NB4 (cell line): Measurements from ENCODE around the gene LRRFIP2.

Experiments used
- CTCF ChIP-seq: IDR thresholded peaks from one replicate; pipeline ENCODE4 v1.5.1; 2012; ENCODE audit warnings: low read depth, low read length
- POLR2A ChIP-seq: IDR thresholded peaks from 2 replicates; pipeline ENCODE4 v1.6.1; 2011; ENCODE audit warnings: mild to moderate bottlenecking; ENCODE audit not compliant: insufficient read length; ENCODE audit errors: extremely low read depth

- TF ChIP-seq CTCF = no peak
- TF ChIP-seq POLR2A = no peak
Observed at GRCh38 chr3:37103103-37103808, 71.1 kb downstream of the LRRFIP2 start.
